Measurements from ENCODE around the gene ALOX15. TPM values are rescaled to one million over a fixed set of nuclear protein-coding genes. Genes with fewer than 3 reads are reported as not detected.
"Not testable (repeated sequence)": the region's sequence is repeated elsewhere in the genome, so short reads cannot be mapped to it uniquely, and the experiment has no call there.

ALOX15 gene
- total and polyA plus RNA-seq, 9 of the 15 experiments (the other 6 are each of a cell fraction or from before 2014, with no cell fraction given), result not detected

GRCh38 chr17:4639301-4640059 is 2.0 kb downstream of the ALOX15 start (continued):
- TF ChIP-seq, protein P1, sequence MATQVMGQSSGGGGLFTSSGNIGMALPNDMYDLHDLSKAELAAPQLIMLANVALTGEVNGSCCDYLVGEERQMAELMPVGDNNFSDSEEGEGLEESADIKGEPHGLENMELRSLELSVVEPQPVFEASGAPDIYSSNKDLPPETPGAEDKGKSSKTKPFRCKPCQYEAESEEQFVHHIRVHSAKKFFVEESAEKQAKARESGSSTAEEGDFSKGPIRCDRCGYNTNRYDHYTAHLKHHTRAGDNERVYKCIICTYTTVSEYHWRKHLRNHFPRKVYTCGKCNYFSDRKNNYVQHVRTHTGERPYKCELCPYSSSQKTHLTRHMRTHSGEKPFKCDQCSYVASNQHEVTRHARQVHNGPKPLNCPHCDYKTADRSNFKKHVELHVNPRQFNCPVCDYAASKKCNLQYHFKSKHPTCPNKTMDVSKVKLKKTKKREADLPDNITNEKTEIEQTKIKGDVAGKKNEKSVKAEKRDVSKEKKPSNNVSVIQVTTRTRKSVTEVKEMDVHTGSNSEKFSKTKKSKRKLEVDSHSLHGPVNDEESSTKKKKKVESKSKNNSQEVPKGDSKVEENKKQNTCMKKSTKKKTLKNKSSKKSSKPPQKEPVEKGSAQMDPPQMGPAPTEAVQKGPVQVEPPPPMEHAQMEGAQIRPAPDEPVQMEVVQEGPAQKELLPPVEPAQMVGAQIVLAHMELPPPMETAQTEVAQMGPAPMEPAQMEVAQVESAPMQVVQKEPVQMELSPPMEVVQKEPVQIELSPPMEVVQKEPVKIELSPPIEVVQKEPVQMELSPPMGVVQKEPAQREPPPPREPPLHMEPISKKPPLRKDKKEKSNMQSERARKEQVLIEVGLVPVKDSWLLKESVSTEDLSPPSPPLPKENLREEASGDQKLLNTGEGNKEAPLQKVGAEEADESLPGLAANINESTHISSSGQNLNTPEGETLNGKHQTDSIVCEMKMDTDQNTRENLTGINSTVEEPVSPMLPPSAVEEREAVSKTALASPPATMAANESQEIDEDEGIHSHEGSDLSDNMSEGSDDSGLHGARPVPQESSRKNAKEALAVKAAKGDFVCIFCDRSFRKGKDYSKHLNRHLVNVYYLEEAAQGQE (IDR thresholded peaks at IDR 0.05; ENCODE audit: borderline replicate concordance), result peak; percentile 31; the same call in 1 of the 2 replicates
- TF ChIP-seq, protein P1 (CRISPR knock-in tag; IDR thresholded peaks at IDR 0.05; ENCODE audit: low read depth), result not testable (repeated sequence)
- TF ChIP-seq RAD21 (CRISPR knock-in tag; conservative IDR thresholded peaks at IDR 0.05 in 1 of 2, IDR thresholded peaks at IDR 0.05 in 1 of 2), result peak in 1 of 2 experiments; percentile 40; a peak in 2 of 4 replicates

DNA sequence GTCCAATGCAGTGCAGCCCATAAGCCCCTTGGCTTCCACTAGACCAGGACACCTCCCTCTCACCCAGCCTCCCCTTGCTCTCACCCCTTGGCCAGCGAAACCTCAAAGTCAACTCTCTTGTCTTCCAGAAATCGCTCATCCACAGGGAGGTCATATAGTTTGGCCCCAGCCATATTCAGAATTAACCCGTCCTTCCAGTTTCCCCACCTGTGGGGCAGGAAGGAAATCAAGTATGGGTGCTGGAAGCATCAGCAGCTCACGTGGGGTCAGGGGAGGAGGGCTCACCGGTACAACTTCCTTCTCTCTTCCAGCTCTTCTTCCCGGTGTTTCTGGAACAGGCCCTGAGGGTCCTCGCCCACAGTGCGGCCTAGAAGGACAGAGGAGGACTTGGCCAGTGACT is 2.7 kb downstream of the ALOX15 start:
- in situ Hi-C loops (cut with MboI); H3K9ac ChIP-seq (ENCODE audit: insufficient read depth in 1 of 2, low read depth in 2 of 2, low read length in 2 of 2); H3K4me3 ChIP-seq; H3K79me2 ChIP-seq (ENCODE audit: control insufficient read depth, insufficient read depth, low read length); H3K36me3 ChIP-seq (ENCODE audit: control insufficient read depth, insufficient read depth, low read length); BruUV-seq (replicated peaks); H3K4me2 ChIP-seq (ENCODE audit: insufficient read depth, low read length); DNase-seq (ENCODE audit: extremely low read depth in 1 of 4, low spot score in 3 of 4); H3K9me1 ChIP-seq (ENCODE audit: control insufficient read depth, insufficient read depth, low read length); H2AFZ ChIP-seq (ENCODE audit: low read depth, low read length); FAIRE-seq; CTCF ChIA-PET (ENCODE audit: low intra/inter-chr PET ratio); H4K20me1 ChIP-seq (replicated peaks; ENCODE audit: control insufficient read depth, insufficient read depth, low read length); H3K9me3 ChIP-seq (replicated peaks; ENCODE audit: control insufficient read depth, insufficient read depth, low read depth, low read length); ATAC-seq; intact Hi-C loops (cut with micrococcal nuclease); H3K27ac ChIP-seq (ENCODE audit: extremely low read depth, low read depth, low read length): not testable (repeated sequence)
- POLR2A ChIA-PET, result interaction anchor here (1.0 kb wide), 1 partner anchor 12 kb away, joined by 3 read pairs; no protein-coding TSS in a partner anchor
- Histone ChIP-seq H3K4me1 (replicated peaks in 1 of 2; ENCODE audit: control insufficient read depth in 2 of 2, insufficient read depth in 2 of 2, low read length in 2 of 2) (peaks cover 0 to 12% of the 10 kb centered on the region in 2 experiments; a peak in 3 of 5 replicates), H3K27me3 (ENCODE audit: control insufficient read depth in 2 of 2, insufficient read depth in 2 of 2, low read length in 2 of 2) (peaks cover 0 to 27% of the 10 kb centered on the region in 2 experiments; a peak in 3 of 5 replicates)
- 8% methylated on average over 4 of the region's 8 CpGs for WGBS (ENCODE audit: insufficient coverage, low coverage, missing lambda C conversion rate)

All from K562 (cell line).